HG03565 (cell line): ENCODE results near the gene UIMC1.
A peak's percentile ranks its signal among the peaks of the same experiment; 100 is the strongest.
"Not testable (repeated sequence)": the region's sequence is repeated elsewhere in the genome, so short reads cannot be mapped to it uniquely, and the experiment has no call there.

ENCODE experiments used
- ATAC-seq: cut with Tn5 transposase; IDR thresholded peaks from one replicate; pipeline ENCODE4 v1.9.1; 2021; ENCODE audit warnings: mild to moderate bottlenecking, moderate library complexity; ENCODE audit not compliant: unreplicated experiment

Gene UIMC1

GRCh38 chr5:177006265-177006972 lies at the start of gene UIMC1:
Gene UIMC1, minus strand, starts transcription at chr5:177006779. Its CDS starts 24,164 bp downstream, at chr5:176982615.
- ATAC-seq = peak; percentile 65

GRCh38 chr5:177049285-177049684 lies 42.7 kb upstream of the UIMC1 start:
- no peak for ATAC-seq

- ATAC-seq = not testable (repeated sequence)
Observed at GRCh38 chr5:177048531-177048930, 42.0 kb upstream of the UIMC1 start.

DNA sequence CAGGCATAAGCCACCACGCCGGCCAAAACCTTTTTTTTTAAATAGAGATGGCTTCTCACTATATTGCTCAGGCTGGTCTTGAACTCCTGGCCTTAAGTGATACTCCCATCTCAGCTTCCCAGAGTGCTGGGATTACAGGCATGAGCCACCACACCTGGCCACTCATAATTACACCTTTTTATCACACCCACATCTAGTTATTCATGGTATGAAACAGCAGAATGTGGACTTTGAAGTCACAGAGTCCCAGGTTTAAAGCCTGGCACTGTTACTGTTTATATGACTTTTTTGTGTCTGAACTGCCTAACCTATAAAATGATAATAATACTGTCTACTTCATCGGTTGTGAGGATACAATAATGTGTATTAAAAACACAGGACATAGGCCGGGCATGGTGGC lies 39.1 kb upstream of the UIMC1 start:
- ATAC-seq = no peak

- ATAC-seq = no peak
Observed at GRCh38 chr5:177044641-177045040, 38.1 kb upstream of the UIMC1 start.

DNA sequence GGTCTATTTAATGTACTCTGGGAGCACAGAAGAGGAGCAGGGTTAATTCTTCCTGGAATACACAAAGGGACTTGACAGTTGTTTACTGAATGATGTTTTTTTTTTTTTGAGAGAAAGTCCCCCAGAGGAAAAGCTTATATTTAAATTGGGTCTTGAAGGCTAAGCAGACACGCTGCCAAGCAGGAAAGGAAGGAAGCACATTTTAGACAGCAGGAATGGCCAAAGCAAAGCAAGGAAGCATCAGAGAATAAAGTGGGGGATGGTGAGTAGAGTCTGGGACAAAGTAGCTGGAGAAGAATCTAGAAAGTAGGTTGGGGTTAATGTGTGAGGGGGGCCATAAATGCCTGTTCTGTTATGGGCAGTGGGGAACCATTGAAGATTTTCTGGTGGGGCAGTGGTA lies 37.4 kb upstream of the UIMC1 start:
- ATAC-seq = no peak

DNA sequence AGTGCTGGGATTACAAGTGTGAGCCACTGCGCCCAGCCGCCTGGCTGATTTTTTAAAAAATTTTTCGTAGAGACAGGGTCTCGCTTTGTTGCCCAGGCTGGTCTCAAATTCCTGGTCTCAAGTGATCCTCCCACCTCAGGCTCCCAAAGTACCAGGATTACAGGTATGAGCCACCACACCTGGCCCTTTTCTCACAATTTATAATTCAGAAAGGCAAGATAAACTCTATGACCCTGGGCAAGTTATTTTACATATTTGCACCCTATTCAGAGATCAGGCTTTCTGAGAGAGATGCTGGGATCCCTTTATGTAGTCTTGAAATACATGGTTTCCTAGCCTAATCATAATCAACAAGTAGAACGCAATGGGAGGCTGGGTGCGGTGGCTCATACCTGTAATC lies 36.5 kb upstream of the UIMC1 start:
- ATAC-seq = no peak

GRCh38 chr5:177041936-177042335 lies 35.4 kb upstream of the UIMC1 start:
- no peak for ATAC-seq

DNA sequence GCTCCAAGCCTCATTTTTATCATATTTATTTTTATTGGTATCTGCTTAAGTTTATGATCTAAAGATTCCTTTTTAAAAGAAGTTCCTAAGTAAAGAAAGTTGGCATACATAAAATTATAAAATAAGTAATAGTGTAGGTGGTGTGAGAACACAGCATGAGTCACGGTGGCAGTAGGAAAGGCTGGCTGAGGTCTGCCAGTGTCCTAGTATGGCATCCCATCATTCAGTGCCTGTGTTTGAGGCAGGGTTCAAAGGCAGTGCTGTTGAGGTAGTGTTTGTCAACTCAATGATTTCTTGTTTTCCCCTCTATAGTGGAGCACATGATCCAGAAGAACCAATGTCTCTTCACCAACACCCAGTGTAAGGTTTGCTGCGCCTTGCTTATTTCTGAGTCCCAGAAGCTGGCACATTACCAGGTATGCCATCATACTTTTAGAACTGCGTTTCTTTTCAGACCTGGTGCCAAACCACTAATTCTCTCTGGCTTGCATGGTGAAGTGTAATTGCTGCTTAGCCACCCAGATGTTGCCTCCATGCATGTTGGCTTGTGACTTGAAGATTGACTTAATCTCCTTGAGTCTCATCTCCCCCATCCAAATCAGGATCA lies 34.3 kb upstream of the UIMC1 start:
- ATAC-seq = no peak

GRCh38 chr5:177036921-177037320 lies 30.3 kb upstream of the UIMC1 start:
- no peak for ATAC-seq

GRCh38 chr5:177036443-177036842 lies 29.9 kb upstream of the UIMC1 start:
- ATAC-seq = no peak

DNA sequence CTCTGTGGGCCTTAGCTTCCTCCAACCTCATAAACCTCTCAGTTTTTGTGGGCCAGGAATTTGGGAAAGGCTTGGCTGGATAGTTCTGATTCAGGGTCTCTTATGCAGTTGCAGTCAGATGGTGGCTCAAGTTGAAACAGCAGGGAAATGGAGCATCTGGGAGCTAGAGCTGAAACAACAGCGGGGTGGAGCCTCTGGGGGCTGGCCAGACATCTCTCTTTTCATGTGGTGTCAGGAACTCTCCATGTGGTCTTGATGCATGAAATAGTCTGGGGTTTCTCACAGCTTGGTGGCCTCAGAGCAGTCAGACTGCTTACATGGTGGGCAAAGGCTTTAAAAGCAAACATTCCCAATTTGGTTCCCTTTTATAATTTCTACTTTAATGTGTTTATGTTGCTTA lies 29.4 kb upstream of the UIMC1 start:
- ATAC-seq = no peak

DNA sequence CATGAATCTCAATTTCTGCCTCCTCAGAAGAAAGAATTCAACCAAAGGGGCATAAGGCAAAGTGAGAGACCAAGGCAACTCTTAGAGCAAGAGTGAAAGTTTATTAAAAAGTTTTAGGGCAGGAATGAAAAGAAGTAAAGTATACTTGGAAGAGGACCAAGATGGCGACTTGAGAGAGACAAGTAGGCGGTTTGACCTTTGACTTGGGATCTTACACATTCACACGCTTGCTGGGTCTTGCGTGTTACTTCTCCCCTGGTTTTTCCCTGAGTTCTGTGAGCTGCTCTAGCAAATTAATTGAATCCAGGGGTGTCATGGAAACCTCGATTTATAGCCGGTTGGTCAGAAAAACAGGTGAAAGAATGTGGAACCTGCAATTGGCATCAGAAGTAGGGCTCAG lies 22.9 kb upstream of the UIMC1 start:
- no peak for ATAC-seq

DNA sequence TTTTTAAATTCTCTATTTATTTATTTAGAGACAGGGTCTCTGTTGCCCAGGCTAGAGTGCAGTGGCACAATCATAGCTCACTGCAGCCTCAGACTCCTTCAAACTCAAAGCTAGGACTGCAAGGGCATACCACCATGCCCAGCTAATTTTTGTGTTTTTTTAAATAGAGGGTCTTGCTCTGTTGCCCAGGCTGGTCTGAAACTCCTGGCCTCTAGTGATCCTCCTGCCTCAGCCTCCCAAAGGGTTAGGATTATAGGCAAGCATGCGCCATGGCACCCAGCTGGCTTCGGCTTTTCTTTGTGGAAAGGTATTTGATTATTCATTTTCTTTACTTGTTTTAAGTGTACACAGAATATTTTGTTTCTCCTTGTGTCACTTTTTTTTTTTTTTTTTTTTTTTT lies 21.1 kb upstream of the UIMC1 start:
- ATAC-seq = no peak

DNA sequence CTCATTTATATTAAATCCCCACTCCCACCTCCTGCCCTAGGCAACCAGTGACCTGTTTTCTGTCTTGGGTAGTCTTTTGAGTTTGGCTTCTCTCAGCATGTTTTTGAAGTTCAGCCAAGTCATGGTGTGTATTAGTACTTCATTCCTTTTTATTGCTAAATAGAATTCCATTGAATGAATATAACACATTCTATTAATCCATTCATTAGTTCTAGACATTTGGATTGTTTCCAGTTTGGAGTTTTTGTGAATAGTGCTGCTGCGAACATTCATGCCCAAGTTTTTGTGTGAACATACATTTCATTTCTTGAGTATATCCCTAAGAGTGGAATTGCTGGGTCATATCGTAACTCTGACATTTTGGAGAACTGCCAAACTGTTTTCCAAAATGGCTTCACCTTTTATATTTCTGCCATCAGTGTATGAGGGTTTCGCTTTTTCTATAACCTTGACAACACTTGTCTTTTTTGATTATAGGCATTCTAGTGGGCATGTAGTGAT lies 18.6 kb upstream of the UIMC1 start:
- no peak for ATAC-seq

GRCh38 chr5:177024559-177024958 lies 18.0 kb upstream of the UIMC1 start:
- no peak for ATAC-seq

DNA sequence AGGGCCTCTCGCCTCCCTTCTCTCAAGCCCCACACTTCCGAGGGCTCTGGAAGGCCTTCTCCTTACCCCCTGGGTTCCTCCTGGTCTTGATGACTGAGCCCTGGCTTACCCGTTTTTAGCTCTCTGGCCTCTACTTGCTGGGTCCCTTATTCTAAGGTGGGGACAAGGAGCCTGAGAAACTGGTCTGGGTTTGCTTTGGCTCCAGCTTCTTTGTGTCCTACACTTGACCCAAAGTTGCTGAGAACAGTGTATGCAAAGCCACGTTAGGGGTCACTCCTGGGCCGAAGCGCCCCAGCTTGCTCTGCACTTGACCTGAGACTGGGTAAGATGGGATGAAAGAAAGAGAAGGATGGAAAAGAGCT lies 16.7 kb upstream of the UIMC1 start:
- no peak for ATAC-seq

- ATAC-seq = peak; percentile 92
Observed at GRCh38 chr5:177022386-177023302, 16.1 kb upstream of the UIMC1 start, which contains the start of gene ZNF346. Gene ZNF346, plus strand, starts transcription at chr5:177022696. Its CDS starts 43 bp downstream, at chr5:177022739.

DNA sequence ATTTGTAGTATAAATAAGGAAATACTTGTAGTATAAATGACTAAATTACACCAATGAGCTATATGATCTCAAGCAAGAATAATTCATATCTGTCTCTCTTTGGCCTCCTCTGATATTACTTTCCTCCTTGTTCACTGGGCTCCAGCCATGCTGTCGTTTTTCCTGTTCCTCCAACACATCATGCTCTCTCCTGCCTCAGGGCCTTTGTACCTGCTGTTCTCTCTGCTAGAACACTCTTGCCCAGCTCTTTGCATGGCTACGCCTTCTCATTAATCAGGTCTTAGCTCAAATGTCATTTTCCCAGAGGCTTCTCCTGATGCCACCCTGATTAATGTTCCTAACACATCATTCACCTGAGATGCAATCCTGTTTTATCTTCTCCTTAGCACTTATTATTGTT lies 13.5 kb upstream of the UIMC1 start:
- no peak for ATAC-seq

GRCh38 chr5:177018341-177018740 lies 11.8 kb upstream of the UIMC1 start:
- no peak for ATAC-seq

DNA sequence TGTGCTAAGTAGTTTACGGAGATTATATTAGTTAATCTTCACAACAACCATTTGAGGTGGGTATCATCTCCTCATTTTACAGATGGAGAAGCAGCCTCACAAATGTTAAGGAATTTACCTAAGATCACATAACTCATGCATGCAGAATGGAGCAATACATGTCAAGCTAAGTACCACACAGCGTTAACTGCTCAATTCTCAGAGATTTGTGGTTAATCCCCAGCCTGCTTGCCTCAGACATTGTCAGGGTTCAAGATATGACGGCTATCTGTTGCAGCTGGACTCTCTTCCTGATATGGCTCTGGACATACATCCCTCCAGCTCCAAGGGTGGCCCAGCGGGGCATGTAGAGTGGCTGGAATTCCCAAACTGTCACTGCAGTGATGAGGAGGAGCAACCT lies 8.6 kb upstream of the UIMC1 start:
- no peak for ATAC-seq

GRCh38 chr5:177010153-177010552 lies 3.6 kb upstream of the UIMC1 start:
- ATAC-seq = no peak
